ENCODE data around the gene LIF. TPM values are rescaled to one million over a fixed set of nuclear protein-coding genes. Genes with fewer than 3 reads are reported as not detected.
A peak's percentile ranks its signal among the peaks of the same experiment; 100 is the strongest.
"Not testable (repeated sequence)": the region's sequence is repeated elsewhere in the genome, so short reads cannot be mapped to it uniquely, and the experiment has no call there.

The LIF gene
- total RNA-seq, 4 donors from 2014 or later = 4.0 to 5.2 (median 4.4) TPM

- 62% methylated on average over 10 of the region's 10 CpGs; no CpG with 5 or more reads in 1 of the 2 donors for WGBS, 2 donors (ENCODE audit: low coverage in 1 of 2)
- peak; percentile 36 for DNase-seq
These were observed 41.8 kb downstream of the LIF start for GRCh38 chr22:30204742-30205111.

GRCh38 chr22:30204015-30204741 lies 42.4 kb downstream of the LIF start:
- intact Hi-C loops (cut with DNase I; ENCODE audit: low total_unique reads) = no loop called here
- no peak for TF ChIP-seq CTCF (IDR thresholded peaks at IDR 0.05)
- TF ChIP-seq POLR2AphosphoS5 (IDR thresholded peaks at IDR 0.05) = no peak
- TF ChIP-seq POLR2A (IDR thresholded peaks at IDR 0.05) = no peak
- TF ChIP-seq EP300 (IDR thresholded peaks at IDR 0.05; ENCODE audit: low read depth) = no peak
- H3K27ac ChIP-seq = peak overlapping the region in 2 of 4 donors; percentile 12 to 26

More at GRCh38 chr22:30204742-30205111, 41.8 kb downstream of the LIF start:
- TF ChIP-seq POLR2AphosphoS5 (IDR thresholded peaks at IDR 0.05) (no peak), EP300 (IDR thresholded peaks at IDR 0.05; ENCODE audit: low read depth) (no peak), CTCF (IDR thresholded peaks at IDR 0.05) (no peak), POLR2A (IDR thresholded peaks at IDR 0.05) (no peak)
- Histone ChIP-seq H3K27ac (peak overlapping the region in 2 of 4 donors; percentile 12 to 26), H3K27me3 (no peaks in the 10 kb centered on the region), H3K4me3 (no peak overlapping the region), H3K36me3 (no peaks in the 10 kb centered on the region), H3K9me3 (no peaks in the 10 kb centered on the region), H3K4me1 (peaks cover 0 to 32% (median 15%) of the 10 kb centered on the region in 4 donors)
- in situ Hi-C loops (cut with MboI; ENCODE audit: low pct_ligation_motif_present in 1 of 4, low pct_unique_long_range_greater_than_20kb in 1 of 4, low sequenced_read_pairs in 3 of 4) = no loop called here
- intact Hi-C loops (cut with DNase I; ENCODE audit: low total_unique reads) = no loop called here

GRCh38 chr22:30202531-30203006 lies 44.0 kb downstream of the LIF start:
- H3K4me3 ChIP-seq = no peak overlapping the region
- H3K9me3 ChIP-seq = no peaks in the 10 kb centered on the region
- H3K36me3 ChIP-seq = no peaks in the 10 kb centered on the region
- 17 to 57% methylated on average over 4 to 9 of the region's 9 CpGs for WGBS, 2 donors (ENCODE audit: low coverage in 1 of 2)
- H3K27ac ChIP-seq = peak overlapping the region; percentile 67 to 78 (median 74)
- no peaks in the 10 kb centered on the region for H3K27me3 ChIP-seq
- peaks cover 0 to 22% (median 10%) of the 10 kb centered on the region in 4 donors for H3K4me1 ChIP-seq
- intact Hi-C loops (cut with DNase I; ENCODE audit: low total_unique reads) = no loop called here
- DNase-seq = peak; percentile 77
- in situ Hi-C loops (cut with MboI; ENCODE audit: low pct_ligation_motif_present in 1 of 4, low pct_unique_long_range_greater_than_20kb in 1 of 4, low sequenced_read_pairs in 3 of 4) = no loop called here
- TF ChIP-seq EP300 (IDR thresholded peaks at IDR 0.05; ENCODE audit: low read depth) (no peak), POLR2A (IDR thresholded peaks at IDR 0.05) (peak; percentile 76), POLR2AphosphoS5 (IDR thresholded peaks at IDR 0.05) (peak; percentile 35 to 68 (median 63))

More at GRCh38 chr22:30204015-30204741, 42.4 kb downstream of the LIF start:
- in situ Hi-C loops (cut with MboI; ENCODE audit: low pct_ligation_motif_present in 1 of 4, low pct_unique_long_range_greater_than_20kb in 1 of 4, low sequenced_read_pairs in 3 of 4) = no loop called here
- Histone ChIP-seq H3K27me3 (no peaks in the 10 kb centered on the region), H3K4me3 (no peak overlapping the region), H3K4me1 (peaks cover 0 to 32% (median 15%) of the 10 kb centered on the region in 4 donors), H3K36me3 (no peaks in the 10 kb centered on the region), H3K9me3 (no peaks in the 10 kb centered on the region)
- no peak for DNase-seq
- WGBS, 2 donors (ENCODE audit: low coverage in 1 of 2) = 70 to 75% methylated on average over 2 to 7 of the region's 7 CpGs

- no peaks in the 10 kb centered on the region for H3K27me3 ChIP-seq
- H3K4me3 ChIP-seq = no peak overlapping the region
- TF ChIP-seq POLR2AphosphoS5 (IDR thresholded peaks at IDR 0.05) (no peak), CTCF (IDR thresholded peaks at IDR 0.05) (no peak), EP300 (IDR thresholded peaks at IDR 0.05; ENCODE audit: low read depth) (no peak), POLR2A (IDR thresholded peaks at IDR 0.05) (no peak)
- no peak for DNase-seq
- H3K36me3 ChIP-seq = no peaks in the 10 kb centered on the region
- H3K9me3 ChIP-seq = no peaks in the 10 kb centered on the region
- intact Hi-C loops (cut with DNase I; ENCODE audit: low total_unique reads) = no loop called here
- 69% methylated on average over 3 of the region's 3 CpGs; no CpG with 5 or more reads in 1 of the 2 donors for WGBS, 2 donors (ENCODE audit: low coverage in 1 of 2)
- H3K4me1 ChIP-seq = peaks cover 0 to 27% (median 14%) of the 10 kb centered on the region in 4 donors
- in situ Hi-C loops (cut with MboI; ENCODE audit: low pct_ligation_motif_present in 1 of 4, low pct_unique_long_range_greater_than_20kb in 1 of 4, low sequenced_read_pairs in 3 of 4) = no loop called here
- peak overlapping the region; percentile 67 to 78 (median 74) for H3K27ac ChIP-seq
These were observed 44.6 kb downstream of the LIF start for GRCh38 chr22:30201945-30202344.

GRCh38 chr22:30200905-30201304 lies 45.7 kb downstream of the LIF start:
- DNase-seq; H3K27ac ChIP-seq; H3K9me3 ChIP-seq; intact Hi-C loops (cut with DNase I; ENCODE audit: low total_unique reads); in situ Hi-C loops (cut with MboI; ENCODE audit: low pct_ligation_motif_present in 1 of 4, low pct_unique_long_range_greater_than_20kb in 1 of 4, low sequenced_read_pairs in 3 of 4); H3K36me3 ChIP-seq; H3K4me3 ChIP-seq; H3K27me3 ChIP-seq: not testable (repeated sequence)
- WGBS, 2 donors (ENCODE audit: low coverage in 1 of 2) = 70% methylated on average over 10 of the region's 10 CpGs; no CpG with 5 or more reads in 1 of the 2 donors
- peaks cover 0 to 33% (median 20%) of the 10 kb centered on the region in 4 donors for H3K4me1 ChIP-seq
